DOHH2 (cell line): ENCODE data around the gene ADGRB3.

Experiments
- H3F3A ChIP-seq: fragments of 200-600 bp; sonication (generic), shearing (Covaris generic); 2 replicates; pipeline ENCODE4 v1.6.0; 2016; ENCODE audit warnings: antibody characterized with exemption, mild to moderate bottlenecking; ENCODE audit not compliant: control insufficient read depth, insufficient read depth
- H3K27ac ChIP-seq: fragments of 200-600 bp; sonication (generic); 2 replicates; pipeline ENCODE4 v1.5.1; 2014; ENCODE audit warnings: low read depth, mild to moderate bottlenecking, low read length, moderate library complexity
- H3K27me3 ChIP-seq: fragments of 200-600 bp; sonication (generic); 2 replicates; pipeline ENCODE4 v1.6.1; 2014; ENCODE audit warnings: mild to moderate bottlenecking, low read length, mixed read lengths; ENCODE audit not compliant: control insufficient read depth
- H3K36me3 ChIP-seq: fragments of 200-600 bp; sonication (generic); 2 replicates; pipeline ENCODE4 v1.6.1; 2014; ENCODE audit warnings: mild to moderate bottlenecking, low read length, moderate library complexity, mixed read lengths; ENCODE audit not compliant: control insufficient read depth
- H3K4me1 ChIP-seq: fragments of 200-600 bp; sonication (generic); 2 replicates; pipeline ENCODE4 v1.6.1; 2014; ENCODE audit warnings: mild to moderate bottlenecking, low read length, mixed read lengths; ENCODE audit not compliant: control insufficient read depth
- H3K4me2 ChIP-seq: fragments of 200-600 bp; sonication (generic); 2 replicates; pipeline ENCODE4 v1.6.0; 2014; ENCODE audit warnings: mild to moderate bottlenecking, low read length, moderate library complexity
- H3K4me3 ChIP-seq: fragments of 200-600 bp; sonication (generic); 2 replicates; pipeline ENCODE4 v1.5.1; 2014; ENCODE audit warnings: mild to moderate bottlenecking, low read length, mixed read lengths
- H3K79me2 ChIP-seq: fragments of 200-600 bp; sonication (generic); 2 replicates; pipeline ENCODE4 v1.6.1; 2014; ENCODE audit warnings: mild to moderate bottlenecking, low read length, mixed read lengths; ENCODE audit not compliant: control insufficient read depth
- H3K9me2 ChIP-seq: fragments of 200-600 bp; sonication (generic); replicated peaks from 2 replicates; pipeline ENCODE4 v1.6.1; 2014; ENCODE audit warnings: mild to moderate bottlenecking, low read length, mixed read lengths; ENCODE audit not compliant: control insufficient read depth
- H3K9me3 ChIP-seq: fragments of 200-600 bp; sonication (generic); 2 replicates; pipeline ENCODE4 v1.6.1; 2014; ENCODE audit warnings: antibody characterized with exemption, low read length, mixed read lengths; ENCODE audit not compliant: control insufficient read depth, insufficient read depth
- H4K20me1 ChIP-seq: fragments of 200-600 bp; sonication (generic); 2 replicates; pipeline ENCODE4 v1.6.0; 2014; ENCODE audit warnings: low read depth, mild to moderate bottlenecking, antibody characterized with exemption, low read length, moderate library complexity; ENCODE audit not compliant: control insufficient read depth, insufficient read depth
- CTCF ChIP-seq: fragments of 200-600 bp; sonication (generic); IDR thresholded peaks from one replicate; pipeline ENCODE4 v1.5.1; 2014; ENCODE audit warnings: antibody characterized with exemption, mild to moderate bottlenecking, low read depth, low read length; ENCODE audit not compliant: poor library complexity, severe bottlenecking
- EZH2phosphoT487 ChIP-seq: fragments of 200-600 bp; sonication (generic); IDR thresholded peaks from 2 replicates; pipeline ENCODE4 v1.6.1; 2017; ENCODE audit warnings: borderline replicate concordance, mild to moderate bottlenecking, antibody characterized with exemption, low read length, moderate library complexity, mixed read lengths

The ADGRB3 gene

GRCh38 chr6:69289689-69290495, 654.8 kb downstream of the ADGRB3 start:
- Histone ChIP-seq H3K36me3 (no peaks in the 10 kb centered on the region), H3K27ac (no peak overlapping the region), H3K4me2 (no peak overlapping the region), H3F3A (no peaks in the 10 kb centered on the region), H3K9me3 (no peaks in the 10 kb centered on the region), H3K4me1 (no peaks in the 10 kb centered on the region), H3K79me2 (no peaks in the 10 kb centered on the region), H3K4me3 (no peak overlapping the region), H3K9me2 (no peaks in the 10 kb centered on the region), H4K20me1 (no peaks in the 10 kb centered on the region), H3K27me3 (no peaks in the 10 kb centered on the region)
- TF ChIP-seq CTCF = no peak
- no peak for TF ChIP-seq EZH2phosphoT487

- Histone ChIP-seq H3K9me2 (no peaks in the 10 kb centered on the region), H4K20me1 (no peaks in the 10 kb centered on the region), H3K4me3 (no peak overlapping the region), H3K9me3 (no peaks in the 10 kb centered on the region), H3K4me2 (no peak overlapping the region), H3F3A (no peaks in the 10 kb centered on the region), H3K4me1 (no peaks in the 10 kb centered on the region), H3K27ac (no peak overlapping the region), H3K36me3 (no peaks in the 10 kb centered on the region), H3K27me3 (no peaks in the 10 kb centered on the region), H3K79me2 (no peaks in the 10 kb centered on the region)
- TF ChIP-seq CTCF = no peak
Measured at GRCh38 chr6:69293471-69293870, 658.4 kb downstream of the ADGRB3 start.

GRCh38 chr6:69294407-69294806, 659.3 kb downstream of the ADGRB3 start:
- no peaks in the 10 kb centered on the region for H3K36me3 ChIP-seq
- no peak for TF ChIP-seq CTCF
- no peak for TF ChIP-seq EZH2phosphoT487

More at GRCh38 chr6:69294407-69294806, 659.3 kb downstream of the ADGRB3 start:
- H3K27ac ChIP-seq = no peak overlapping the region
- no peak overlapping the region for H3K4me2 ChIP-seq
- H3K79me2 ChIP-seq = no peaks in the 10 kb centered on the region
- no peaks in the 10 kb centered on the region for H3K27me3 ChIP-seq
- no peaks in the 10 kb centered on the region for H3K4me1 ChIP-seq
- H3K9me3 ChIP-seq = no peaks in the 10 kb centered on the region
- H3K9me2 ChIP-seq = no peaks in the 10 kb centered on the region
- no peak overlapping the region for H3K4me3 ChIP-seq
- no peaks in the 10 kb centered on the region for H3F3A ChIP-seq
- no peaks in the 10 kb centered on the region for H4K20me1 ChIP-seq
